Testis (tissue), 3 donors: ENCODE measurements around the gene CDC42EP4. TPM values are rescaled to one million over a fixed set of nuclear protein-coding genes. Genes with fewer than 3 reads are reported as not detected.
A peak's percentile ranks its signal among the peaks of the same experiment; 100 is the strongest.

ENCODE experiments used
- DNase-seq: peaks from one replicate; pipeline ENCODE4 v3.0.0-alpha.2; 2019
- H3K27ac ChIP-seq, 2 donors: fragments of 200-600 bp; sonication (generic); one replicate each; pipeline ENCODE4 v1.5.1; 2019
- H3K27me3 ChIP-seq: fragments of 200-600 bp; sonication (generic); one replicate; pipeline ENCODE4 v1.5.1; 2019
- H3K36me3 ChIP-seq: fragments of 200-600 bp; sonication (generic); one replicate; pipeline ENCODE4 v1.5.1; 2017; ENCODE audit warnings: low read depth; ENCODE audit errors: missing control alignments
- H3K4me1 ChIP-seq: fragments of 200-600 bp; sonication (generic); one replicate; pipeline ENCODE4 v1.5.1; 2019
- H3K4me3 ChIP-seq, 2 donors: fragments of 200-600 bp; sonication (generic); one replicate each; pipeline ENCODE4 v1.5.1; 2017 to 2019
- H3K9me3 ChIP-seq: fragments of 200-600 bp; sonication (generic); one replicate; pipeline ENCODE4 v1.5.1; 2017
- CTCF ChIP-seq, 3 experiments: fragments of 450-650 bp in 2 of 3; fragments of 200-600 bp in 1 of 3; sonication (generic) in 1 of 3; IDR thresholded peaks; one replicate each; pipeline ENCODE4 v1.5.1; 2016 to 2019; ENCODE audit warnings: antibody characterized with exemption in 3 of 3, mild to moderate bottlenecking in 2 of 3, moderate library complexity in 1 of 3
- POLR2A ChIP-seq: fragments of 450-650 bp; IDR thresholded peaks from one replicate; pipeline ENCODE4 v1.6.1; 2017; ENCODE audit warnings: antibody characterized with exemption, mild to moderate bottlenecking, moderate library complexity
- WGBS, 2 donors: methylation state at CpG; one replicate each; pipeline ENCODE4 v1.1.5; 2018; 5-methylcytosine and 5-hydroxymethylcytosine counted together
- intact Hi-C: fragments of 100-400 bp; cut with DNase I; formaldehyde crosslinking; loops from one replicate; pipeline ENCODE4 v1.15.1; 2023; ENCODE audit warnings: low total_unique reads
- polyA plus RNA-seq: library from polyadenylated mRNA; stranded (reverse); fragments of 350-450 nt; fragmentation: Illumina TruSeq; extraction: RNeasy Lipid Tissue Mini Kit (QIAGEN cat#74804); gene quantifications from one replicate; pipeline ENCODE4 v1.2.3, GENCODE V29; 2014; ENCODE audit warnings: low read depth, low replicate concordance; ENCODE audit not compliant: insufficient read depth
- total RNA-seq, 2 donors: library from RNA; depleted of rRNA; stranded (reverse); fragments of >200 nt; gene quantifications; one replicate each; pipeline ENCODE4 v1.2.3, GENCODE V29; 2016

CDC42EP4 gene
- total and polyA plus RNA-seq, 3 donors from 2014 or later = 55.9 to 140 (median 103) TPM

DNA sequence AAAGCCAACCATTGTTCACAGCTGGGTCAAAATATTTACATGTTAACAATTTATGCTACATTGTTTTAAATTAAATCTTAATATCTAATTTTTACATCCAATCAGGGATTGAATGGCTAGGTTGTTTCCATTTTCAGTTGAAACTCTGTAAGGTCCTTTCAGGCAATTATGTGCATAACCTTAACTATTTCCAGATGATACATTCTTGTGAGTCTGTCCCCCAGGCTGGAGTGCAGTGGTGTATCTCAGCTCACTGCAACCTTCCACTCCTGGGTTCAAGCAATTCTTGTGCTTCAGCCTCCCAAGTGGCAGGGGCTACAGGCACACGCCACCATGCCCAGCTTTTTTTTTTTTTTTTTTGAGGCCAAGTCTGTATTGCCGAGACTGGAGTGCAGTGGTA lies 10.4 kb downstream of the CDC42EP4 start:
- intact Hi-C loops = no loop called here
- no peak overlapping the region for H3K4me3 ChIP-seq
- no peak for DNase-seq
- H3K9me3 ChIP-seq = no peaks in the 10 kb centered on the region
- 59 to 70% methylated on average over 2 of the region's 2 CpGs for WGBS, 2 donors
- H3K4me1 ChIP-seq = peaks cover 76% of the 10 kb centered on the region
- no peaks in the 10 kb centered on the region for H3K27me3 ChIP-seq
- no peaks in the 10 kb centered on the region for H3K36me3 ChIP-seq
- TF ChIP-seq CTCF (IDR thresholded peaks at IDR 0.05) (no peak), POLR2A (no peak)
- no peak overlapping the region for H3K27ac ChIP-seq

GRCh38 chr17:73300392-73300791 lies 11.4 kb downstream of the CDC42EP4 start:
- no peak overlapping the region for H3K4me3 ChIP-seq
- DNase-seq = no peak
- H3K36me3 ChIP-seq = no peaks in the 10 kb centered on the region
- peak overlapping the region in 1 of 2 donors; percentile 31 for H3K27ac ChIP-seq
- WGBS, 2 donors = 75 to 76% methylated on average over 3 of the region's 3 CpGs
- H3K4me1 ChIP-seq = peaks cover 66% of the 10 kb centered on the region
- H3K9me3 ChIP-seq = no peaks in the 10 kb centered on the region
- TF ChIP-seq POLR2A (no peak), CTCF (IDR thresholded peaks at IDR 0.05) (no peak)
- no peaks in the 10 kb centered on the region for H3K27me3 ChIP-seq
- intact Hi-C loops = no loop called here

DNA sequence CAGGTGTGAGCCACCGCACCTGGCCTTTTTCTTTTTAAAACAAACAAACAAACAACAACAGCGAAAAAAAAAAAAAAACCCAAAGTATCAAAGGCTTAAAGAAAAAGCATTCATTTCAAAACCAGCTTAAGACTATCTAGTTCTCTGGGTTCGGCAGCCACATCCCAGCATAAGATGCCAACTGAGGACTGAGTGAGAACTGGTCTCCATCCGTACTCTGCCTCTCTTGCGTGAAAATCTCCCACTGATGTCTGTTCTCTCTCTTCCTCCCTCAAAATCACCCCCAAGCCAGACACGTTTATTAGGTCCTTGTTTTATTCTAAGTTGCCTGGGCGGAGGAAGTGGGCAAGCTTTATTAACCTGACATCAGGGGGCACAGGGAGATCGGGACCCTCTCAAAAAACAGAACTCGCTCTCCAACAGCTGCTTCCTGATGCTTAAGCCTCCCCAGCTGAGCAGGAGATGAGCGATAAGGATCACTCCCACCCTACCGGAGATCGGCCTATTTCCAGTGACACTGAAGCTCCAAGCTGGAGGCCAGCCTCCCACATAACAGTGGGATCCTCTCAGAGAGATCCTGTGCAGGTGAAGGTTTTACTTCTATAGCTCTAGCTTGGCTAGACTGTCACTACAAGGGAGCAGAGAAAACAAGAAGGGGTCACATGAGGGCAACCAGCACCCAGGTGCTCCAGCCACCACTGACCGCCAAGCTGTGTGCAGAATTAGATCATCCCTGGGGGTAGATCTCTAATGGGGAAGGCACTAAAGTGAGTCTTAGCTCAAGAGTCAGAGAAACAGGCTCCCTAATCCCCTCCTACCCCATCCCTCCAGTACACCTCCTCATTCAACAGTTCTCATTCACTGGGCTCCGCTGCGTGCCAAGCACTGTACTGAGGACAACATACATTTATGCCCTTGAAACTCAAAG lies 13.6 kb downstream of the CDC42EP4 start:
- no peak overlapping the region for H3K4me3 ChIP-seq
- H3K36me3 ChIP-seq = no peaks in the 10 kb centered on the region
- no peak for DNase-seq
- peaks cover 57% of the 10 kb centered on the region for H3K4me1 ChIP-seq
- WGBS, 2 donors = 58 to 60% methylated on average over 15 of the region's 15 CpGs
- intact Hi-C loops = no loop called here
- H3K9me3 ChIP-seq = no peaks in the 10 kb centered on the region
- TF ChIP-seq POLR2A = no peak
- no peak for TF ChIP-seq CTCF (IDR thresholded peaks at IDR 0.05)
- no peaks in the 10 kb centered on the region for H3K27me3 ChIP-seq
- peak overlapping the region in 1 of 2 donors; percentile 58 for H3K27ac ChIP-seq

- intact Hi-C loops = no loop called here
Measured at GRCh38 chr17:73293480-73293911, 18.3 kb downstream of the CDC42EP4 start.

DNA sequence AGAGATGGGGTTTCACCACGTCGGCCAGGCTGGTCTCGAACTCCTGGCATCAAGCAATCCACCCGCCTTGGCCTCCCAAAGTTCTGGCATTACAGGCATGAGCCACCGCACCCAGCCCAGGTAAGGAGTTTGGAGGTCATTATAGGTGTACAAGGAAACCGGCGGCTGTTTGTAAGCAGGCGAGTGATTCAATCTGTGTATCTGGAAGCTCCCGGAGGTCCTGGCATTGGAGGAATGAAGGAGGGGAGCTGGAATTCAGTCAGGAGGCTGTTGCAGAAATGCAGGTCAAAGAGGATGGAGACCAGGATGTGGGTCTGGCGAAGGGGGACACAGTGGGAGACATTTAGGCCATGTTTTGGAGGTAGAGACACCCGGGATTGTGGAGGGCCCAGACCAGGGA lies 18.8 kb downstream of the CDC42EP4 start:
- Histone ChIP-seq H3K27ac (peak overlapping the region; percentile 31 to 90), H3K4me3 (no peak overlapping the region), H3K4me1 (peaks cover 68% of the 10 kb centered on the region), H3K9me3 (no peaks in the 10 kb centered on the region), H3K36me3 (no peaks in the 10 kb centered on the region), H3K27me3 (no peaks in the 10 kb centered on the region)
- 59 to 69% methylated on average over 11 of the region's 11 CpGs for WGBS, 2 donors
- no peak for DNase-seq
- intact Hi-C loops = no loop called here
- no peak for TF ChIP-seq CTCF (IDR thresholded peaks at IDR 0.05)

More at GRCh38 chr17:73293480-73293911, 18.3 kb downstream of the CDC42EP4 start:
- TF ChIP-seq POLR2A = no peak
- Histone ChIP-seq H3K27me3 (no peaks in the 10 kb centered on the region), H3K36me3 (no peaks in the 10 kb centered on the region), H3K4me1 (peaks cover 68% of the 10 kb centered on the region), H3K9me3 (no peaks in the 10 kb centered on the region), H3K4me3 (no peak overlapping the region), H3K27ac (peak overlapping the region in 1 of 2 donors; percentile 90)
- peak; percentile 43 for DNase-seq
- 41 to 56% methylated on average over 9 of the region's 9 CpGs for WGBS, 2 donors
